ENCODE measurements around the gene CTDSPL. TPM values are rescaled to one million over a fixed set of nuclear protein-coding genes. Genes with fewer than 3 reads are reported as not detected.
A peak's percentile ranks its signal among the peaks of the same experiment; 100 is the strongest.

CTDSPL gene
- total RNA-seq, 1 donor from 2014 or later, result 11.8 TPM

DNA sequence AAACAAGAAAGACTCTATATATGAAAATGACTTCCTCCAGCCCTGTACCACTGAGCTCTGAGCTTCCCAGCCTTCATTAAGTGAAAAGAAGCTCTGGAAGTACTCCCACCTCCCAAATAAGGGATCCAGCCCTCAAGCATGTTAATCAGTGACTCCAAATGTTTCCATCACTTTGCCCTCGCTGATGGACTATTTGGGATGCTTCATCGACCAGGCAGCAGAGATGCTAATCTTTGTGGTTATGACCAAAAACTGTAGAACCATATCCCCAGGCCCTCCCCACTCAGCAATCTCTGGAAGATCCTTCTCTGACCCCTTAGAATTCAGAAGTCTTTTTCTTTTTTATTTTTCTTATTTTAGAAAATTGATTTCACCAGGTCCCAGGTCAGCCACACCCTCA lies 2.3 kb upstream of the CTDSPL start:
- DNase-seq (ENCODE audit: low spot score), result no peak
- H3K27ac Mint-ChIP-seq, result no peak overlapping the region
- H3K4me3 Mint-ChIP-seq (ENCODE audit: low read depth), result no peak overlapping the region
- no peaks in the 10 kb centered on the region for H3K9me3 Mint-ChIP-seq
- intact Hi-C loops (cut with micrococcal nuclease), result no loop called here
- H3K4me1 Mint-ChIP-seq (ENCODE audit: low read depth), result peaks cover 24% of the 10 kb centered on the region
- H3K27me3 Mint-ChIP-seq (ENCODE audit: low read depth), result peaks cover 11% of the 10 kb centered on the region
- no peaks in the 10 kb centered on the region for H3K36me3 Mint-ChIP-seq (ENCODE audit: low read depth)

- H3K4me3 Mint-ChIP-seq (ENCODE audit: low read depth), result peak overlapping the region; percentile 56
These were observed 1.8 kb upstream of the CTDSPL start for GRCh38 chr3:37859908-37860199.

DNA sequence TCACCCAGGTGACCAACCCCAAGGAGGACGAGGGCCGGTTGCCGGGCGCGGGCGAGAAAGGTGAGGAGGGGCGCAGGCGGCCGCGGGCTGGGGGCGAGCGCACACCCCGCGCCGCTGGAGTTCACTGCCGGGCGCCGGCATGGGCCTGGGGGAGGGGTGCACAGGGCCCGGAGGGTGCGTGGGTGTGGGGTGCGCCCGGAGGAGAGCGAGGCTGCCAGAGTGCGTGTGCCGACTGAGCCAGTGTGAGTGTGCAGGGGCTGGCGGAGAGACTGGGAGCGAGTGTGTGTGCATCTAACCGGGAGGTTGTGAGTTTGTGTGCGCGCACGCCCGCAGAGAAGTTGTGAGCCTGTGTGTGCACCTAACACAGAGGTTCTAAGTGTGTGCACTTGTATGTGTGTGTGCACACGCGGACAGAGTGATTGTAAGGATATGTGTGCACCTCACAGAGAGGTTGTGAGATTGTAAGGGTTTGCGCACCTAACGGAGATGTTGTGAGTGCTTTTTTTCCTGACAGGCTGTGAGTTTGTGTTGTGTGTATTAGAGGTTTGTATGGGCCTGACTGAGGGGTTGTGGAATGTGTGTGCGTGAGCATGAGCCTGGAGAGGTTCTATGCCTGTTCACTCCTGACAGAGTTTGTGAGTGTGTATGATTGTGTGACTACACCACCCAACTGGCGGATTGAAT lies 681 bp downstream of the CTDSPL start:
- Mint-ChIP-seq H3K27ac (peak overlapping the region; percentile 50), H3K27me3 (ENCODE audit: low read depth) (peaks cover 23% of the 10 kb centered on the region)
- intact Hi-C loops (cut with micrococcal nuclease), result no loop called here

More at GRCh38 chr3:37859908-37860199, 1.8 kb upstream of the CTDSPL start:
- no peaks in the 10 kb centered on the region for H3K9me3 Mint-ChIP-seq
- H3K27me3 Mint-ChIP-seq (ENCODE audit: low read depth), result peaks cover 12% of the 10 kb centered on the region
- peaks cover 25% of the 10 kb centered on the region for H3K4me1 Mint-ChIP-seq (ENCODE audit: low read depth)
- intact Hi-C loops (cut with micrococcal nuclease), result no loop called here
- DNase-seq (ENCODE audit: low spot score), result no peak
- H3K36me3 Mint-ChIP-seq (ENCODE audit: low read depth), result no peaks in the 10 kb centered on the region
- no peak overlapping the region for H3K27ac Mint-ChIP-seq

DNA sequence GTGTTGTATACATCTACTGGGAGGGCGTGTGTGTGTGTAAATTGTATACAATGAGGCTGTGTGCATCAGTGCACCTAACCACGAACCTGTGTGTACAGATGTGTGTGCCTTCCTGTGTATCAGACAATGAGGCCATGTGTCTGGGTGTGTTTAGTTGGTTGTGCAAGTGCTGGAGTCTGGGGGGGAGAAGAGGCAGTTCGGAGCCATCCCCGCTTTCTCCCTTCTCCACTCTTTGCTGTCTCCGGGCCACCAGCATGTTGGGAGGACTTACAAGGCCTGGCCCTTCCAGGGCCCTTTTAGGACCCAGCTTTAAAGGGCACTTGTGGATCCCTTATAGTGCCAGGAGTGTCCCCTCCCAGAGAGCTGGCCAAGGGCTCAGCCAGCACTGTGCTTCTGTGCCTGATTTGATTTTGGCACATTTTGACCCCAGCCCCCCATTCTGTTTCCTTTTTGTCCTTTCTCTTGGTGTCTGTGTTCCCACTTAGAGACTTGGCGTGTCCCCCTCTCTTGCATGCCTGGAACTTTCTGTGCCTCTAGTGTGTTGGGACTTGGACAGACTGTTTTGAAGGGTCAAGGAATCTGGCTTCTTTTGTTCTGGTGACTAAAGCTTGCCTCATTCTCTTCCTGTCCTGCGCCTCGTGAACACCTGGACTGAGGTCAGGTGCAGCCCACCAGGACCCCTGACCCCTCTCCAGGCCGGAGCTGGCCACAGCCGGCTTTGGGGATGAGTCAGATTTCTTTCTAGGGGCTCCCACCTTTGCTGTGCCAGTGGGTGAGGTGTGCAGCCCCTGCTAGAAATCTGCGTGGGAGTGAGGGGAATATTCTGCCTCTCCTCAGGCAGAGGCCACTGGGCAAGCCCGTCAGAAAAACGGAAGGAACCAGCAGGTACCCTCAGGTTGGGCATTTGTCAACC lies 1.5 kb downstream of the CTDSPL start:
- peaks cover 23% of the 10 kb centered on the region for H3K27me3 Mint-ChIP-seq (ENCODE audit: low read depth)
- no peak overlapping the region for H3K27ac Mint-ChIP-seq
- H3K4me3 Mint-ChIP-seq (ENCODE audit: low read depth), result peak overlapping the region; percentile 84
- DNase-seq (ENCODE audit: low spot score), result no peak
- peaks cover 27% of the 10 kb centered on the region for H3K4me1 Mint-ChIP-seq (ENCODE audit: low read depth)
- no peaks in the 10 kb centered on the region for H3K9me3 Mint-ChIP-seq
- intact Hi-C loops (cut with micrococcal nuclease), result no loop called here
- no peaks in the 10 kb centered on the region for H3K36me3 Mint-ChIP-seq (ENCODE audit: low read depth)

More for the DNA sequence above, 681 bp downstream of the CTDSPL start:
- no peaks in the 10 kb centered on the region for H3K9me3 Mint-ChIP-seq
- H3K4me1 Mint-ChIP-seq (ENCODE audit: low read depth), result peaks cover 27% of the 10 kb centered on the region
- DNase-seq (ENCODE audit: low spot score), result no peak
- H3K36me3 Mint-ChIP-seq (ENCODE audit: low read depth), result no peaks in the 10 kb centered on the region
- H3K4me3 Mint-ChIP-seq (ENCODE audit: low read depth), result peak overlapping the region; percentile 84

GRCh38 chr3:37863949-37864822 lies 2.5 kb downstream of the CTDSPL start:
- Mint-ChIP-seq H3K36me3 (ENCODE audit: low read depth) (no peaks in the 10 kb centered on the region), H3K4me3 (ENCODE audit: low read depth) (no peak overlapping the region), H3K27ac (no peak overlapping the region), H3K4me1 (ENCODE audit: low read depth) (peaks cover 27% of the 10 kb centered on the region), H3K9me3 (no peaks in the 10 kb centered on the region), H3K27me3 (ENCODE audit: low read depth) (peaks cover 29% of the 10 kb centered on the region)
- intact Hi-C loops (cut with micrococcal nuclease), result loop anchor here (2.0 kb wide), 1 partner anchor 43 kb away; no protein-coding TSS in a partner anchor
- DNase-seq (ENCODE audit: low spot score), result no peak

DNA sequence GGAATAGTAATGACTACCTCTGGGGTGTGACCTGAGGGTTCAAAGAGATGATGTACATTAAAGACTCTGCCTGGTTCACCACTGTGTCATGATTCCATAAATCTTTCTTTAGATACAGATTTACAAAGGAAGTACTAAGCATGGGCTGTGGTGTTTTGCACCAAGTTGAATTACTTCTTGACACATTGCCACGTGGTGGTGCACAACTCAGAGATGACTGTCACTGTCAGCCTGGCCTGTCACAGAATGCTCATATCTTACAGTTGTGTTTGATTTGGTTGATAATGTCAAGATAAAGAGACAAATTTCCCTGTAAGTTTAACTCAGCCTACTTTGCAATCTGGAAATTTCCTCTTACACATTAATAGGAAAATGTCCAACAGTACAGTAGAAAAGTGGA lies 3.2 kb downstream of the CTDSPL start:
- peaks cover 26% of the 10 kb centered on the region for H3K4me1 Mint-ChIP-seq (ENCODE audit: low read depth)
- no peak overlapping the region for H3K4me3 Mint-ChIP-seq (ENCODE audit: low read depth)
- intact Hi-C loops (cut with micrococcal nuclease), result loop anchor here (1.0 to 2.0 kb wide), 2 partner anchors 34 to 42 kb away; no protein-coding TSS in a partner anchor
- no peaks in the 10 kb centered on the region for H3K9me3 Mint-ChIP-seq
- peaks cover 37% of the 10 kb centered on the region for H3K27me3 Mint-ChIP-seq (ENCODE audit: low read depth)
- H3K27ac Mint-ChIP-seq, result no peak overlapping the region
- DNase-seq (ENCODE audit: low spot score), result no peak
- H3K36me3 Mint-ChIP-seq (ENCODE audit: low read depth), result no peaks in the 10 kb centered on the region

- Mint-ChIP-seq H3K4me3 (ENCODE audit: low read depth) (no peak overlapping the region), H3K27me3 (ENCODE audit: low read depth) (peaks cover 53% of the 10 kb centered on the region), H3K4me1 (ENCODE audit: low read depth) (peaks cover 18% of the 10 kb centered on the region), H3K36me3 (ENCODE audit: low read depth) (peaks cover 13% of the 10 kb centered on the region), H3K27ac (no peak overlapping the region), H3K9me3 (peaks cover 14% of the 10 kb centered on the region)
- intact Hi-C loops (cut with micrococcal nuclease), result no loop called here
- no peak for DNase-seq (ENCODE audit: low spot score)
These were observed 5.5 kb downstream of the CTDSPL start for GRCh38 chr3:37867144-37867543.

DNA sequence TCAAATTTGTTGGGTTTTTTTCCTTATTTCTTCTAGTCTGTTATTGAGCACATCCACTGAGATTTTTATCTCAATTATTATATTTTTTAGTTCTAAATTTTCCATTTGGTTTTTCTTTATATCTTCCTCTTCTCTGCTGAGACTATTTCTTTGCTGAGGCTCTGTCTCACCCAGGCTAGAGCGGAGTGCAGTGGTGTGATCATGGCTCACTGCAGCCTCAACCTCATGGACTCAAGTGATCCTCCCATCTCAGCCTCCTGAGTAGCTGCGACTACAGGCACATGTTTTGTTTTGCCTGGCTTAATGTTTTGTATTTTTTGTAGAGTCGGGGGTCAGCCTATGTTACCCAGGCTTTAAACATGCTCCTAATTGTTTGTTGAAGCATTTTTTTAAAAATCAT lies 10.2 kb downstream of the CTDSPL start:
- Mint-ChIP-seq H3K9me3 (peaks cover 17% of the 10 kb centered on the region), H3K4me1 (ENCODE audit: low read depth) (peaks cover 3% of the 10 kb centered on the region), H3K27me3 (ENCODE audit: low read depth) (peaks cover 35% of the 10 kb centered on the region), H3K36me3 (ENCODE audit: low read depth) (peaks cover 15% of the 10 kb centered on the region), H3K4me3 (ENCODE audit: low read depth) (no peak overlapping the region), H3K27ac (no peak overlapping the region)
- intact Hi-C loops (cut with micrococcal nuclease), result no loop called here
- no peak for DNase-seq (ENCODE audit: low spot score)

- DNase-seq (ENCODE audit: low spot score), result no peak
- Mint-ChIP-seq H3K27me3 (ENCODE audit: low read depth) (peaks cover 31% of the 10 kb centered on the region), H3K27ac (no peak overlapping the region), H3K4me1 (ENCODE audit: low read depth) (peaks cover 9% of the 10 kb centered on the region), H3K4me3 (ENCODE audit: low read depth) (no peak overlapping the region), H3K36me3 (ENCODE audit: low read depth) (peaks cover 19% of the 10 kb centered on the region), H3K9me3 (peaks cover 24% of the 10 kb centered on the region)
- intact Hi-C loops (cut with micrococcal nuclease), result no loop called here
These were observed 10.9 kb downstream of the CTDSPL start for GRCh38 chr3:37872413-37873160.

DNA sequence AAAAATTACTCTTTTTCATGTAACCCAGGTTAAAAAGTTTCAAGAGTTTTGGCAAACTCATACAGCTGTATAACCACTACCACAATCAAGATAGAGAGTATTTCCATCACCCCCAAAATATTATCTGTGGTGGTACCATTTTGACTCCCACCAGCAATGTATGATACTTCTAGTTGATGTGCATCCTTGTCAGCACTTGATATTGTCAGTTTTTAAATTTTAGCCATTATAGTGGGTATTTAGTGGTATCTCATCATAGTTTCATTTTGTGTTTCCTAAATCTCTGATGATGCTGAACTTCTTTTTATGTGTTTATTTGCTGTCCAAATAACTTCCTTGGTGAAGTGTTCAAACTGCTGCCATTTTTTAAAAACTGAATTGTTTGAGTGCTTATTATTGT lies 14.6 kb downstream of the CTDSPL start:
- DNase-seq (ENCODE audit: low spot score), result no peak
- Mint-ChIP-seq H3K36me3 (ENCODE audit: low read depth) (peaks cover 15% of the 10 kb centered on the region), H3K27me3 (ENCODE audit: low read depth) (peaks cover 8% of the 10 kb centered on the region), H3K4me3 (ENCODE audit: low read depth) (no peak overlapping the region), H3K4me1 (ENCODE audit: low read depth) (peaks cover 9% of the 10 kb centered on the region), H3K9me3 (peaks cover 19% of the 10 kb centered on the region), H3K27ac (no peak overlapping the region)
- intact Hi-C loops (cut with micrococcal nuclease), result no loop called here

- intact Hi-C loops (cut with micrococcal nuclease), result no loop called here
- Mint-ChIP-seq H3K27ac (no peak overlapping the region), H3K4me3 (ENCODE audit: low read depth) (no peak overlapping the region), H3K4me1 (ENCODE audit: low read depth) (peaks cover 4% of the 10 kb centered on the region), H3K9me3 (no peaks in the 10 kb centered on the region), H3K27me3 (ENCODE audit: low read depth) (no peaks in the 10 kb centered on the region), H3K36me3 (ENCODE audit: low read depth) (no peaks in the 10 kb centered on the region)
- DNase-seq (ENCODE audit: low spot score), result no peak
These were observed 21.0 kb downstream of the CTDSPL start for GRCh38 chr3:37882711-37883110.

DNA sequence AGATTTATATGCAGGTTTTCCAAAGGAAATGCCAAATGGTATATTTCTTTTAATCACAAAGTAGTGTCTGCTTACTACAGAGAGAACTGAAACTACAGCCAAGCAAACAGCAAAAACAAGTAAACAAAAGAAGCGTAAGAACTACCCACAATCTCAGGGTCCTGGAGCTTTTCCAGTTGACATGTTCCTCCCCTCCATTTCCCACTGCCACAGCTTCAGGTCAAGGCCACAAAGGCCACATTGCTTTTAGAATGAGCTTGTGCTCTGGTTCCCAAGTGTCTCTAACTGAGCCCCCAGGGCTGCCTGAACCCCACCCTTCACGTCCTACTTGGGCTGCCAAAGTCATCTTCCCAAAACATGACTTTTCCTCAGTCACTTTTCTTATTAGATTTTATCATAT lies 24.1 kb downstream of the CTDSPL start:
- intact Hi-C loops (cut with micrococcal nuclease), result no loop called here
- no peak for DNase-seq (ENCODE audit: low spot score)
- no peaks in the 10 kb centered on the region for H3K9me3 Mint-ChIP-seq
- no peaks in the 10 kb centered on the region for H3K36me3 Mint-ChIP-seq (ENCODE audit: low read depth)
- H3K4me3 Mint-ChIP-seq (ENCODE audit: low read depth), result no peak overlapping the region
- no peaks in the 10 kb centered on the region for H3K27me3 Mint-ChIP-seq (ENCODE audit: low read depth)
- no peak overlapping the region for H3K27ac Mint-ChIP-seq
- peaks cover 4% of the 10 kb centered on the region for H3K4me1 Mint-ChIP-seq (ENCODE audit: low read depth)

All from activated T-helper 2 cell treated with anti-CD3 and anti-CD28 coated beads, Interferon-gamma antibody, Interleukin-2, Interleukin-4, amounts not matched to agents 10 μg/mL and 5 μg/mL and 100 μg/mL, durations not matched to agents 14 hours and 24 hours and 36 hours (primary cell).